GM19351 (cell line): ENCODE results near the gene CCL19.

Source experiments
- ATAC-seq: cut with Tn5 transposase; IDR thresholded peaks from one replicate; pipeline ENCODE4 v1.9.1; 2021; ENCODE audit warnings: mild to moderate bottlenecking, moderate library complexity; ENCODE audit not compliant: unreplicated experiment

Gene CCL19

GRCh38 chr9:34642679-34643078, 48.4 kb downstream of the CCL19 start:
- no peak for ATAC-seq
